Right kidney (tissue), 1 donor: ENCODE measurements around the gene PDE3A.
"Not testable (repeated sequence)": the region's sequence is repeated elsewhere in the genome, so short reads cannot be mapped to it uniquely, and the experiment has no call there.

ENCODE experiments used
- DNase-seq: peaks from one replicate; pipeline ENCODE4 v3.0.0-alpha.2; 2016

The PDE3A gene

GRCh38 chr12:20551742-20552442 is 183.6 kb downstream of the PDE3A start:
- not testable (repeated sequence) for DNase-seq

- not testable (repeated sequence) for DNase-seq
Measured at GRCh38 chr12:20552586-20552985, 184.2 kb downstream of the PDE3A start.

- no peak for DNase-seq
Measured at GRCh38 chr12:20555015-20555414, 186.7 kb downstream of the PDE3A start.

- DNase-seq: no peak
Measured at GRCh38 chr12:20555771-20556170, 187.4 kb downstream of the PDE3A start.

- no peak for DNase-seq
Measured at GRCh38 chr12:20557096-20557495, 188.8 kb downstream of the PDE3A start.

GRCh38 chr12:20560935-20561334 is 192.6 kb downstream of the PDE3A start:
- DNase-seq: no peak

GRCh38 chr12:20561871-20562270 is 193.5 kb downstream of the PDE3A start:
- no peak for DNase-seq

GRCh38 chr12:20567413-20567812 is 199.1 kb downstream of the PDE3A start:
- DNase-seq: no peak

GRCh38 chr12:20572451-20572850 is 204.1 kb downstream of the PDE3A start:
- DNase-seq: no peak

- no peak for DNase-seq
Measured at GRCh38 chr12:20576528-20576927, 208.2 kb downstream of the PDE3A start.

GRCh38 chr12:20577054-20577453 is 208.7 kb downstream of the PDE3A start:
- no peak for DNase-seq

GRCh38 chr12:20578142-20578541 is 209.8 kb downstream of the PDE3A start:
- no peak for DNase-seq

- DNase-seq: no peak
Measured at GRCh38 chr12:20585055-20585625, 216.8 kb downstream of the PDE3A start.

- DNase-seq: no peak
Measured at GRCh38 chr12:20585913-20586312, 217.6 kb downstream of the PDE3A start.

GRCh38 chr12:20588042-20588441 is 219.7 kb downstream of the PDE3A start:
- no peak for DNase-seq

- DNase-seq: no peak
Measured at GRCh38 chr12:20590570-20590969, 222.2 kb downstream of the PDE3A start.

- no peak for DNase-seq
Measured at GRCh38 chr12:20592556-20592955, 224.2 kb downstream of the PDE3A start.

GRCh38 chr12:20593611-20594010 is 225.3 kb downstream of the PDE3A start:
- no peak for DNase-seq

- no peak for DNase-seq
Measured at GRCh38 chr12:20596061-20596460, 227.7 kb downstream of the PDE3A start.

GRCh38 chr12:20599757-20600156 is 231.4 kb downstream of the PDE3A start:
- DNase-seq: no peak

- peak; percentile 16 for DNase-seq
Measured at GRCh38 chr12:20601668-20602280, 233.4 kb downstream of the PDE3A start.

- no peak for DNase-seq
Measured at GRCh38 chr12:20602641-20603391, 234.5 kb downstream of the PDE3A start.

GRCh38 chr12:20604408-20605067 is 236.2 kb downstream of the PDE3A start:
- no peak for DNase-seq
